GM12801 (cell line): ENCODE measurements around the gene AGPAT4.

ENCODE experiments used
- TF ChIP-seq, protein P1 (sequence below): IDR thresholded peaks from one replicate; pipeline ENCODE4 v1.5.1; 2011; ENCODE audit warnings: control low read depth; ENCODE audit not compliant: insufficient read length; ENCODE audit errors: extremely low read depth

AGPAT4 gene

DNA sequence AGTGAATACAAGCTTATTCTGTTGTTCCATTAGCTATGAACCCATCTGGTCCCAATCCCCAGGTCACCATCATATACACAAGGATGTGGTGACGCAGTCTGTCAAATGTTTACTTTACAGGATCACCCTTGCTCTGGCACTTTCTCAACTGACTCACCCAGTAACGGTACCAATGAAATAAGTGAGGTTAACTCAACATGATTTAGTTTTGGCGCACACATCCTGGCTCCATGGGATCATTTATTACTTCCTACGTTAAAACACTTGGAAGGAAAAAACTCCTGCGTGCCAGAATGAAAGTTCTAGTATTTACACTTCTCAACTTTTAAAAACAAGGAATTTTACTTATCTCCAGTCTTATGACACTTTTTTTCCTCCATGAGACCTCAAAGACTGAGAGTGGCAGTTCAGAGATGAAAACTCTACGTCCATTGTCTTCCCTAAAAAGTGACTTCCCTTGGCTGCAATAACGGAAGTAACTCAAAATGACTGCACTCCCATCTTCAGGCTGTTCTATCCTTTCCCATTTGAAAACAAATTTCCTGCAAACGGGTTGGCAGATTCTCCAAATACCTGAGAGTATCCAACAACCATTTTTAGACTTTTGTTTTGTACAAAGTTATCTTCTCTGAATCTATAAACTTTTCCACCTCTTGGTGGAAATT, 15.9 kb downstream of the AGPAT4 start:
- TF ChIP-seq, protein P1, sequence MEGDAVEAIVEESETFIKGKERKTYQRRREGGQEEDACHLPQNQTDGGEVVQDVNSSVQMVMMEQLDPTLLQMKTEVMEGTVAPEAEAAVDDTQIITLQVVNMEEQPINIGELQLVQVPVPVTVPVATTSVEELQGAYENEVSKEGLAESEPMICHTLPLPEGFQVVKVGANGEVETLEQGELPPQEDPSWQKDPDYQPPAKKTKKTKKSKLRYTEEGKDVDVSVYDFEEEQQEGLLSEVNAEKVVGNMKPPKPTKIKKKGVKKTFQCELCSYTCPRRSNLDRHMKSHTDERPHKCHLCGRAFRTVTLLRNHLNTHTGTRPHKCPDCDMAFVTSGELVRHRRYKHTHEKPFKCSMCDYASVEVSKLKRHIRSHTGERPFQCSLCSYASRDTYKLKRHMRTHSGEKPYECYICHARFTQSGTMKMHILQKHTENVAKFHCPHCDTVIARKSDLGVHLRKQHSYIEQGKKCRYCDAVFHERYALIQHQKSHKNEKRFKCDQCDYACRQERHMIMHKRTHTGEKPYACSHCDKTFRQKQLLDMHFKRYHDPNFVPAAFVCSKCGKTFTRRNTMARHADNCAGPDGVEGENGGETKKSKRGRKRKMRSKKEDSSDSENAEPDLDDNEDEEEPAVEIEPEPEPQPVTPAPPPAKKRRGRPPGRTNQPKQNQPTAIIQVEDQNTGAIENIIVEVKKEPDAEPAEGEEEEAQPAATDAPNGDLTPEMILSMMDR, result no peak

DNA sequence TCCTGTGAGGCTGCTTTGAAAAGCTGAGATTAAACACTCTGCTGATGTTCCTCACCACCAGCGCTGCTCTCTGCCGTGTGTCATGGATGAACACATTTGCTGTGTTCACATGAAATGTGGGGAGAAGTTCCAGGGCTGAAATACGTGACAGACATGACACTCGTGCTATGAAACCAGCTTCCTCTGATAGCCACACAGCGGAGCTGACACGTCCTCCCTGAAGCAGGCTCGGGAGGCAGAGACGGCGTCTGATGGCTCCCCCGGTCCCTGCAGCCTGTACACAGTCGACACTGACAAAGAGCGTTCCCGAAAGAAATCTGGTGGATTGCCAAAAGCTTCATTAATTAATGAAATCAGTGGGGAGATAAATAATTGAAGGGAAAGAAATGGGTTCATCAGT, 17.5 kb downstream of the AGPAT4 start:
- TF ChIP-seq, protein P1, result no peak

DNA sequence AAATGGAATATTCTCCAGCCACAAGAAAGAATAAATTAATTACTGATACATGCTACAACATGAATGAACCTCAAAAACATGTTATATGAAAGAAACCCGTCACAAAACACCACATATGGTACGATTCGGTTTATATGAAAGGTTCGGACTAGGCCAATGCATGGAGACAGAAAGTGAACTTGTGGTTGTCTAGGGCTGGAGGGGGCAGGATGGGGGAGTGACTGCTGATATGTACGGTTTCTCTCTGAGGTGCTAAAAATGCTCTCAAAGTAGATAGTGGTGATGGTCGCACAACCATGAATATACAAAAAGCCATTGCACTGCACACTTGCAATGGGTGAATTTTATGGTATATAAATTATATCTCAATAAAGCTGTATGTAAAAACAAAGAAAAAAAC, 18.3 kb downstream of the AGPAT4 start:
- TF ChIP-seq, protein P1, result no peak

DNA sequence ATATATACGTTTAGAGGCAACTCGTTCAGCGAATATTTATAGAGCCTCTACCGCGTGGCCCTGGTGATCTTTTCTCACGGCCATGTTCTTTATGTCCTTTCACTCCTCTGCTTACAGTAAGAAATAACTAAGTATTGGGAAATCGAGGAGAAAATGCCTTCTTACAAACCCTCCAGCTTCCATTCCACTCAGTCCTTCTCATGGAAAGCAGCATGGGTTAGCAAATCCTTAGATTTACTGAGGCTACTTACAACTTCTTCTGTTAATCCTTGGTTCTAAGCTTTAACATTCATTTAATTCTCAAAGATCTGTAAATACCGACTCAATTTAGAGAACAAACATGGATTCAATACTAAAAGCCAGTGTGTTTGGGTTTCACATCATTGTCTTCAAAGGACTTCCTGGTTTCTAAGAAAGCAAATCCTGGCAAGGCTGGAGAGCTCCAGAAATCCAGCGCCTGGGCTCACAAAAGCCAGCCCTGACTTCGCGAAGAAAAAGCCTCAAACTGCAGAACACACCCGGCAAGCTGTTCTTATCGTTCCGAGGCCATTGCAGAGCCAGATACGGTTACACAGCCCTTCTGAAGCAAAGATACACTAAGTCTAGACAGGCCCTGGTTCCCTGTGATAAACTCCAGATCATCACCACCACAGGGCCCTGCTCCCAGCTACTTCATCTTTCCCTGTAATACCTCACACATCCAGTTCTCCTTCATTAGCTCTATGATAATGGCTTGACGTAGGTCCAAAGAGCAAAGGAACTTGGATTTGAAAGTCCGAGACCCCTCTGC, 19.2 kb downstream of the AGPAT4 start:
- TF ChIP-seq, protein P1, result no peak

DNA sequence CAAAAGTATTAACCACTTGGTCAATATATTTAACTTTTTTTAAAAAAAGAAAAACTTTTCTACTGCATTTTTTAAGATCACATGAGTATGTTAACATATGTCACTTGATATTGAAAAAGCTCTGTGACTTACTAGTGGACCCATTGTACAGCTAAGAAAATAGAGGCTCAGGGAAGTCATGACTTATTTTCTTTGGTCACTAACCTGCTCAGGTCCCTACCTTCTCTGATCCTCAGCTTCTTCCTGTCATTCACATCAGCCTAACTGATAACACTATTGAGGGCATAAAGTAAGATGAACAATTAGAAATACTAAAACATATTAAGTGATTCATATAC, 19.8 kb downstream of the AGPAT4 start:
- TF ChIP-seq, protein P1, result no peak

DNA sequence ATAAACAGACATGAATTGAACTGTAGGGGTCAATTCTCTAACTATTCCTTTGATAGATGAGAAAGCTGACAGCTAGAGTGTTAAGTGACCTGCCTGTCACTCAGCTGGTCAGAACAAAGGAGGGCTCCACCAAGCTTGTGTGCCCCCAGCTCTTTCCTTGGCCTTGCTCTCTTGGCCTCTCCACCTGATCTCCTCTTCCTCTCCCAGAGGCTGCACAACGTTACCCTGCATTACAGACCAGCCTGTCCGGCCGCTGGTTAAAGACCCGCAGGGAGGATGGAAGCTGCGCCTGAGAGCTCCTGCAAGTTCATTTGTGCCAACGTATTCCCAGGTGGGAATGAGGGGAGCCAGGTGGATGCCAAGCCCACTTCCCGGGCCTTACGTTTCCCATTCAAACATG, 22.5 kb downstream of the AGPAT4 start:
- TF ChIP-seq, protein P1, result no peak

DNA sequence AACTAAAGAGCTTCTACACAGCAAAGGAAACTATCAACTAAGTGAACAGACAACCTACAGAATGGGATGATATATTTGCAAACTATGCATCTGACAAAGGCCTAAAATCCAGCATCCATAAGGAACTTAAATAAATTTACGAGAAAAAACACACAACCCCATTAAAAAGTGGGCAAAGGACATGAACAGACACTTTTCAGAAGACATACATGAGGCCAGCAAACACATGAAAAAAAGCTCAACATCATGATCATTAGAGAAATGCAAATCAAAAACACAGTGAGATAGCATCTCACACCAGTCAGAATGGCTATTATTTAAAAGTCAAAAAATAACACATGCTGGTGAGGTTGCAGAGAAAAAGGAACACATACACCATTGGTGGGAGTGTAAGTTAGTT, 24.5 kb downstream of the AGPAT4 start:
- TF ChIP-seq, protein P1, result no peak
